Measurements from ENCODE around the gene KIAA0825. TPM values are rescaled to one million over a fixed set of nuclear protein-coding genes. Genes with fewer than 3 reads are reported as not detected.

KIAA0825 gene
- total and polyA plus RNA-seq, 3 donors from 2014 or later, result 4.1 to 11.2 (median 9.3) TPM

GRCh38 chr5:94632024-94632423 is 13.6 kb upstream of the KIAA0825 start:
- intact Hi-C loops (cut with DNase I; ENCODE audit: low total_unique reads), result no loop called here
- Histone ChIP-seq H3K27me3 (no peaks in the 10 kb centered on the region), H3K4me3 (no peak overlapping the region), H3K9me3 (no peaks in the 10 kb centered on the region), H3K27ac (no peak overlapping the region), H3K4me1 (no peaks in the 10 kb centered on the region), H3K36me3 (ENCODE audit: low read depth, missing control alignments) (no peaks in the 10 kb centered on the region)
- WGBS, 2 donors, result 83 to 89% methylated on average over 2 of the region's 2 CpGs
- no peak for DNase-seq
- TF ChIP-seq CTCF (IDR thresholded peaks at IDR 0.05) (no peak), POLR2A (IDR thresholded peaks at IDR 0.05) (no peak)

- intact Hi-C loops (cut with DNase I; ENCODE audit: low total_unique reads), result no loop called here
- TF ChIP-seq CTCF (IDR thresholded peaks at IDR 0.05) (no peak), POLR2A (IDR thresholded peaks at IDR 0.05) (no peak)
- Histone ChIP-seq H3K9me3 (no peaks in the 10 kb centered on the region), H3K27me3 (no peaks in the 10 kb centered on the region), H3K27ac (no peak overlapping the region), H3K4me3 (no peak overlapping the region), H3K4me1 (peaks cover 4% of the 10 kb centered on the region), H3K36me3 (ENCODE audit: low read depth, missing control alignments) (no peaks in the 10 kb centered on the region)
- WGBS, 2 donors, result 89 to 92% methylated on average over 1 of the region's 1 CpG
- no peak for DNase-seq
Measured at GRCh38 chr5:94627191-94627590, 8.8 kb upstream of the KIAA0825 start.

- intact Hi-C loops (cut with DNase I; ENCODE audit: low total_unique reads), result no loop called here
- H3K4me3 ChIP-seq, result no peak overlapping the region
- H3K9me3 ChIP-seq, result no peaks in the 10 kb centered on the region
- peaks cover 7% of the 10 kb centered on the region for H3K4me1 ChIP-seq
- no peaks in the 10 kb centered on the region for H3K27me3 ChIP-seq
- no peak for TF ChIP-seq POLR2A (IDR thresholded peaks at IDR 0.05)
- TF ChIP-seq CTCF (IDR thresholded peaks at IDR 0.05), result no peak
- peak overlapping the region in 1 of 2 donors; percentile 39 for H3K27ac ChIP-seq
- 60 to 68% methylated on average over 2 of the region's 2 CpGs for WGBS, 2 donors
- H3K36me3 ChIP-seq (ENCODE audit: low read depth, missing control alignments), result no peaks in the 10 kb centered on the region
- DNase-seq, result no peak
Measured at GRCh38 chr5:94623877-94624276, 5.5 kb upstream of the KIAA0825 start.

GRCh38 chr5:94623011-94623410 is 4.6 kb upstream of the KIAA0825 start:
- intact Hi-C loops (cut with DNase I; ENCODE audit: low total_unique reads), result no loop called here
- no peak overlapping the region for H3K4me3 ChIP-seq
- DNase-seq, result no peak
- TF ChIP-seq POLR2A (IDR thresholded peaks at IDR 0.05) (no peak), CTCF (IDR thresholded peaks at IDR 0.05) (no peak)
- no peaks in the 10 kb centered on the region for H3K36me3 ChIP-seq (ENCODE audit: low read depth, missing control alignments)
- peaks cover 7% of the 10 kb centered on the region for H3K4me1 ChIP-seq
- no peaks in the 10 kb centered on the region for H3K9me3 ChIP-seq
- H3K27me3 ChIP-seq, result no peaks in the 10 kb centered on the region
- H3K27ac ChIP-seq, result peak overlapping the region in 1 of 2 donors; percentile 39

- no peak for DNase-seq
- H3K27ac ChIP-seq, result peak overlapping the region in 1 of 2 donors; percentile 10
- 55 to 57% methylated on average over 5 of the region's 5 CpGs for WGBS, 2 donors
- intact Hi-C loops (cut with DNase I; ENCODE audit: low total_unique reads), result no loop called here
- H3K4me3 ChIP-seq, result no peak overlapping the region
- H3K9me3 ChIP-seq, result no peaks in the 10 kb centered on the region
- peaks cover 13% of the 10 kb centered on the region for H3K4me1 ChIP-seq
- TF ChIP-seq CTCF (IDR thresholded peaks at IDR 0.05) (no peak), POLR2A (IDR thresholded peaks at IDR 0.05) (no peak)
- no peaks in the 10 kb centered on the region for H3K36me3 ChIP-seq (ENCODE audit: low read depth, missing control alignments)
- no peaks in the 10 kb centered on the region for H3K27me3 ChIP-seq
Measured at GRCh38 chr5:94621763-94622162, 3.4 kb upstream of the KIAA0825 start.

Measured in testis (tissue), 3 donors.